HepG2 (cell line): ENCODE results near the gene DUOXA1. TPM values are rescaled to one million over a fixed set of nuclear protein-coding genes. Genes with fewer than 3 reads are reported as not detected.

Experiments
- ATAC-seq: fragments of 200-7000 bp; cut with Tn5 transposase; 3 replicates; pipeline ENCODE4 v1.9.1; 2020; ENCODE audit warnings: mild to moderate bottlenecking, moderate library complexity
- BruUV-seq: library from RNA; stranded (reverse); fragments of 400-500 nt; replicated peaks from 2 replicates; lab custom pipeline; 2021; lab: Mats Ljungman, UMichigan
- CTCF ChIA-PET: fragments of 300-600 bp; formaldehyde crosslinking; extraction: SDS; loops from one replicate; lab custom pipeline; 2021; ENCODE audit warnings: low total read pairs, inconsistent platforms, low intra/inter-chr PET ratio; lab: Yijun Ruan, JAX
- POLR2A ChIA-PET: fragments of 350-600 bp; sonication (Branson Sonifier 250); formaldehyde crosslinking; loops from one replicate; lab custom pipeline; 2020; ENCODE audit warnings: antibody characterized with exemption, inconsistent platforms; lab: Yijun Ruan, JAX
- DNase-seq: peaks from one replicate; pipeline ENCODE4 v3.0.0-alpha.2; 2015; ENCODE audit warnings: low spot score
- FAIRE-seq: peaks from 3 replicates; lab custom pipeline; 2011; peaks lifted over from hg19 to GRCh38; lab: Jason Lieb, UNC
- H2AFZ ChIP-seq: one replicate; pipeline ENCODE4 v1.6.1; 2011; ENCODE audit warnings: low read length, inconsistent platforms
- H3K27ac ChIP-seq: fragments of 300-600 bp; 3 replicates; pipeline ENCODE4 v1.8.0; 2011; ENCODE audit warnings: mixed run types, mild to moderate bottlenecking, mixed read lengths, low read length, inconsistent platforms; ENCODE audit not compliant: insufficient read depth; ENCODE audit errors: extremely low read length
- H3K27me3 ChIP-seq, 2 experiments: fragments of 200-600 bp in 1 of 2; 2 replicates in 1 of 2; 3 replicates in 1 of 2; pipeline versions ENCODE4 v1.6.0 to v1.8.0; 2011; ENCODE audit warnings: low read length in 2 of 2, mild to moderate bottlenecking in 2 of 2, moderate library complexity in 2 of 2, inconsistent platforms in 1 of 2; ENCODE audit not compliant: insufficient read depth in 2 of 2, control insufficient read depth in 1 of 2
- H3K36me3 ChIP-seq, 2 experiments: fragments of 200-600 bp in 1 of 2; replicated peaks in 1 of 2; 2 replicates in 1 of 2; 3 replicates in 1 of 2; pipeline versions ENCODE4 v1.5.1 to v1.8.0; 2011; ENCODE audit warnings: low read length in 2 of 2, inconsistent platforms in 1 of 2; ENCODE audit not compliant: insufficient read depth in 2 of 2, control insufficient read depth in 1 of 2
- H3K4me1 ChIP-seq: 2 replicates; pipeline ENCODE4 v1.5.1; 2012; ENCODE audit warnings: low read length, inconsistent platforms; ENCODE audit not compliant: insufficient read depth
- H3K4me2 ChIP-seq: 2 replicates; pipeline ENCODE4 v1.6.0; 2011; ENCODE audit warnings: low read depth, low read length, inconsistent platforms
- H3K4me3 ChIP-seq, 3 experiments: fragments of 200-600 bp in 1 of 3; sonication (generic), shearing (Covaris generic) in 1 of 3; replicated peaks in 1 of 3; 2 replicates each; pipeline ENCODE4 v1.5.1; 2011 to 2016; ENCODE audit warnings: low read length in 3 of 3, inconsistent platforms in 2 of 3, low read depth in 2 of 3, mild to moderate bottlenecking in 2 of 3, control low read depth in 1 of 3, mixed read lengths in 1 of 3; ENCODE audit not compliant: insufficient read depth in 1 of 3
- H3K79me2 ChIP-seq: one replicate; pipeline ENCODE4 v1.6.1; 2011; ENCODE audit warnings: low read length, inconsistent platforms; ENCODE audit not compliant: insufficient read depth
- H3K9ac ChIP-seq: 2 replicates; pipeline ENCODE4 v1.6.0; 2011; ENCODE audit warnings: mild to moderate bottlenecking, low read depth, low read length, inconsistent platforms; ENCODE audit not compliant: insufficient read depth
- H3K9me3 ChIP-seq: 2 replicates; pipeline ENCODE4 v1.5.1; 2012; ENCODE audit warnings: mild to moderate bottlenecking, low read length
- H4K20me1 ChIP-seq: 2 replicates; pipeline ENCODE4 v1.6.0; 2011; ENCODE audit warnings: inconsistent platforms, mild to moderate bottlenecking, low read length, moderate library complexity; ENCODE audit not compliant: insufficient read depth
- ARID3A ChIP-seq: IDR thresholded peaks from 2 replicates; pipeline ENCODE4 v1.6.1; 2012; ENCODE audit warnings: low read depth, low read length, improper control_type of control experiment
- KLF16 ChIP-seq, 2 experiments: sonication (generic) in 1 of 2; formaldehyde crosslinking in 1 of 2; IDR thresholded peaks; 2 replicates each; pipeline versions ENCODE4 v1.6.1 to v1.8.0; 2016 to 2023; ENCODE audit warnings: missing genetic modification reagents in 2 of 2, missing compliant biosample characterization in 1 of 2
- PAWR ChIP-seq: sonication (generic); formaldehyde crosslinking; IDR thresholded peaks from 2 replicates; pipeline ENCODE4 v1.4.0; 2020; ENCODE audit warnings: missing genetic modification reagents, mild to moderate bottlenecking, borderline replicate concordance
- RAD21 ChIP-seq: fragments of 450-650 bp; formaldehyde crosslinking; IDR thresholded peaks from 2 replicates; pipeline ENCODE4 v1.5.0; 2020; ENCODE audit warnings: mild to moderate bottlenecking
- SMAD3 ChIP-seq: sonication (generic); formaldehyde crosslinking; IDR thresholded peaks from 2 replicates; pipeline ENCODE4 v1.4.0; 2020; ENCODE audit warnings: missing genetic modification reagents
- SMC3 ChIP-seq: IDR thresholded peaks from 2 replicates; pipeline ENCODE4 v1.6.1; 2011; ENCODE audit warnings: low read length, improper control_type of control experiment
- SOX6 ChIP-seq, 2 experiments: fragments of 450-650 bp in 1 of 2; sonication (generic) in 1 of 2; formaldehyde crosslinking in 1 of 2; IDR thresholded peaks; 2 replicates each; pipeline versions ENCODE4 v1.4.0 to v1.6.1; 2017 to 2020; ENCODE audit warnings: antibody characterized with exemption in 1 of 2, mild to moderate bottlenecking in 1 of 2, missing genetic modification reagents in 1 of 2
- STAG1 ChIP-seq: sonication (generic); formaldehyde crosslinking; IDR thresholded peaks from 2 replicates; pipeline ENCODE4 v1.4.0; 2020; ENCODE audit warnings: missing genetic modification reagents
- ZNF101 ChIP-seq: sonication (generic); formaldehyde crosslinking; IDR thresholded peaks from 2 replicates; pipeline ENCODE4 v1.4.0; 2020; ENCODE audit warnings: mild to moderate bottlenecking, low read depth, missing genetic modification reagents, borderline replicate concordance
- ZNF768 ChIP-seq: sonication (generic); formaldehyde crosslinking; IDR thresholded peaks from 2 replicates; pipeline ENCODE4 v1.4.0; 2020; ENCODE audit warnings: missing genetic modification reagents
- ZNF782 ChIP-seq: sonication (generic); formaldehyde crosslinking; IDR thresholded peaks from 2 replicates; pipeline ENCODE4 v1.4.0; 2020; ENCODE audit warnings: missing genetic modification reagents, mild to moderate bottlenecking, borderline replicate concordance
- WGBS: methylation state at CpG from one replicate; pipeline ENCODE4 v1.1.6; 2017; ENCODE audit warnings: low lambda C conversion rate; 5-methylcytosine and 5-hydroxymethylcytosine counted together
- in situ Hi-C: cut with HindIII; loops from 2 replicates; pipeline ENCODE4 v1.10.0; 2017; ENCODE audit warnings: low pct_unique_long_range_greater_than_20kb; ENCODE audit not compliant: extremely low pct_ligation_motif_present
- intact Hi-C: fragments of 100-400 bp; cut with micrococcal nuclease; formaldehyde crosslinking; loops from one replicate; pipeline ENCODE4 v1.10.0; 2022; ENCODE audit not compliant: unreplicated experiment
- polyA plus RNA-seq, 8 experiments: library from polyadenylated mRNA; depleted of rRNA in 3 of 8; stranded (reverse) in 7 of 8; unstranded in 1 of 8; fragments of >200 nt; fragmentation: Illumina TruSeq in 4 of 8; extraction: Trizol in 4 of 8; gene quantifications; 2 replicates each; pipeline versions ENCODE4 v1.2.1 to v1.2.3, GENCODE V29; 2011 to 2016; ENCODE audit warnings: low read depth in 4 of 8, missing spikeins in 1 of 8, mixed read lengths in 1 of 8; ENCODE audit not compliant: insufficient read depth in 1 of 8
- total RNA-seq, 5 experiments: library from RNA; depleted of rRNA; stranded (reverse); fragments of >200 nt; fragmentation: Illumina TruSeq; extraction: Trizol; gene quantifications; 2 replicates each; pipeline ENCODE4 v1.2.3, GENCODE V29; 2016; ENCODE audit warnings: low read depth in 1 of 5
- TF ChIP-seq, protein P1 (sequence below): sonication (generic); formaldehyde crosslinking; IDR thresholded peaks from 2 replicates; pipeline ENCODE4 v1.4.0; 2020; ENCODE audit warnings: missing genetic modification reagents, borderline replicate concordance
- TF ChIP-seq, protein P2 (sequence below): sonication (generic); formaldehyde crosslinking; IDR thresholded peaks from 2 replicates; pipeline ENCODE4 v1.5.0; 2020; ENCODE audit warnings: mild to moderate bottlenecking, missing genetic modification reagents, moderate library complexity
- TF ChIP-seq, protein P3 (sequence below): sonication (generic); formaldehyde crosslinking; IDR thresholded peaks from 2 replicates; pipeline ENCODE4 v1.8.0; 2022; ENCODE audit warnings: missing genetic modification reagents, mild to moderate bottlenecking, borderline replicate concordance

Gene DUOXA1
- total and polyA plus RNA-seq, 2 of the 13 experiments (the other 11 are each of a cell fraction or from before 2014, with no cell fraction given), result not detected

DNA sequence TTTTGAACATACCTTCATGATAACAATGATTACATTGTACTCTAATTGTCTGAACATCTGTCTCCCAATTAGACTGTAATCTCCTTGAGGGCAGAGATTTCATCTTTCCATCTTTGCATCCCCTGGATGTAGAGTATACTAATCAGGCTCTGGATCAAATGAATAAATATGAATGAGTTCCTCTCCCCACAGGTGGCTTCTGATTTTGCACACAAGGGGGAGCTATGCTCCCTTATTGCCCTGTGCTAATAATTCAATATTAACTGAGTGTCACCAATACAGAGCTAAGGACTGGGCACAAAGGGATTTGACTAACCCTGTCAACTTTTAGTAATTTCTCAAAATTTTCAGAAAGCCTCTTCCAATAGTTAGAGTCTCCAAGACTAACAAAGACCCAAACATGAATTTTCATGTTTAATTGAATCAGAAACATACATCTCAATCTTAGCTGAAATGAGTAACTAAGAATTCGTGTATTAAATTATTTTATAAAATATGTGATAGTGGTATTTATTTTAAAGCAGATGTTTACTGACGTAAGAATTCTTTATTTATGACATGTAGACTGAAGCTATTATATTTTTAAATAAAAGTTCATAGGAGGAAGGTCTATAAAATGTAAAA lies 3.0 kb downstream of the DUOXA1 start:
- H3K27ac ChIP-seq, result no peak overlapping the region
- no peaks in the 10 kb centered on the region for H3K79me2 ChIP-seq
- H2AFZ ChIP-seq, result no peak overlapping the region
- H4K20me1 ChIP-seq, result no peaks in the 10 kb centered on the region
- BruUV-seq, result no TSS peak
- H3K4me2 ChIP-seq, result no peak overlapping the region
- CTCF ChIA-PET, result interaction anchor here (0.6 to 1.7 kb wide), 3 partner anchors 8 to 10 kb away, joined by 3 to 7 read pairs (median 3); no protein-coding TSS in a partner anchor
- no peak overlapping the region for H3K4me3 ChIP-seq
- peaks cover 14% of the 10 kb centered on the region for H3K4me1 ChIP-seq
- FAIRE-seq, result no peak
- intact Hi-C loops (no loop called here), in situ Hi-C loops (loop anchor here (10.0 kb wide), 2 partner anchors 62 to 162 kb away; no protein-coding TSS in a partner anchor)
- ATAC-seq, result peak; percentile 54
- no peak overlapping the region for H3K9ac ChIP-seq
- peak; percentile 25 for DNase-seq
- peaks cover 0 to 3% of the 10 kb centered on the region in 2 experiments; a peak in 2 of 5 replicates for H3K27me3 ChIP-seq
- no peaks in the 10 kb centered on the region for H3K9me3 ChIP-seq
- POLR2A ChIA-PET, result no interaction called here
- no peaks in the 10 kb centered on the region for H3K36me3 ChIP-seq
- 4% methylated on average over 2 of the region's 2 CpGs for WGBS
- TF ChIP-seq, protein P1, sequence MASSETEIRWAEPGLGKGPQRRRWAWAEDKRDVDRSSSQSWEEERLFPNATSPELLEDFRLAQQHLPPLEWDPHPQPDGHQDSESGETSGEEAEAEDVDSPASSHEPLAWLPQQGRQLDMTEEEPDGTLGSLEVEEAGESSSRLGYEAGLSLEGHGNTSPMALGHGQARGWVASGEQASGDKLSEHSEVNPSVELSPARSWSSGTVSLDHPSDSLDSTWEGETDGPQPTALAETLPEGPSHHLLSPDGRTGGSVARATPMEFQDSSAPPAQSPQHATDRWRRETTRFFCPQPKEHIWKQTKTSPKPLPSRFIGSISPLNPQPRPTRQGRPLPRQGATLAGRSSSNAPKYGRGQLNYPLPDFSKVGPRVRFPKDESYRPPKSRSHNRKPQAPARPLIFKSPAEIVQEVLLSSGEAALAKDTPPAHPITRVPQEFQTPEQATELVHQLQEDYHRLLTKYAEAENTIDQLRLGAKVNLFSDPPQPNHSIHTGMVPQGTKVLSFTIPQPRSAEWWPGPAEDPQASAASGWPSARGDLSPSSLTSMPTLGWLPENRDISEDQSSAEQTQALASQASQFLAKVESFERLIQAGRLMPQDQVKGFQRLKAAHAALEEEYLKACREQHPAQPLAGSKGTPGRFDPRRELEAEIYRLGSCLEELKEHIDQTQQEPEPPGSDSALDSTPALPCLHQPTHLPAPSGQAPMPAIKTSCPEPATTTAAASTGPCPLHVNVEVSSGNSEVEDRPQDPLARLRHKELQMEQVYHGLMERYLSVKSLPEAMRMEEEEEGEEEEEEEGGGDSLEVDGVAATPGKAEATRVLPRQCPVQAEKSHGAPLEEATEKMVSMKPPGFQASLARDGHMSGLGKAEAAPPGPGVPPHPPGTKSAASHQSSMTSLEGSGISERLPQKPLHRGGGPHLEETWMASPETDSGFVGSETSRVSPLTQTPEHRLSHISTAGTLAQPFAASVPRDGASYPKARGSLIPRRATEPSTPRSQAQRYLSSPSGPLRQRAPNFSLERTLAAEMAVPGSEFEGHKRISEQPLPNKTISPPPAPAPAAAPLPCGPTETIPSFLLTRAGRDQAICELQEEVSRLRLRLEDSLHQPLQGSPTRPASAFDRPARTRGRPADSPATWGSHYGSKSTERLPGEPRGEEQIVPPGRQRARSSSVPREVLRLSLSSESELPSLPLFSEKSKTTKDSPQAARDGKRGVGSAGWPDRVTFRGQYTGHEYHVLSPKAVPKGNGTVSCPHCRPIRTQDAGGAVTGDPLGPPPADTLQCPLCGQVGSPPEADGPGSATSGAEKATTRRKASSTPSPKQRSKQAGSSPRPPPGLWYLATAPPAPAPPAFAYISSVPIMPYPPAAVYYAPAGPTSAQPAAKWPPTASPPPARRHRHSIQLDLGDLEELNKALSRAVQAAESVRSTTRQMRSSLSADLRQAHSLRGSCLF, result no peak
- TF ChIP-seq KLF16 (CRISPR knock-in tag; IDR thresholded peaks at IDR 0.05) (no peak), ZNF782 (CRISPR knock-in tag) (no peak), PAWR (CRISPR knock-in tag) (no peak), SOX6 (IDR thresholded peaks at IDR 0.05) (no peak), SOX6 (CRISPR knock-in tag; IDR thresholded peaks at IDR 0.05) (no peak), ARID3A (peak; percentile 85), SMAD3 (CRISPR knock-in tag) (no peak), ZNF101 (CRISPR knock-in tag) (no peak), ZNF768 (CRISPR knock-in tag) (no peak), STAG1 (peak; percentile 47), RAD21 (CRISPR knock-in tag) (0 out of 2 replicates have a peak, but pooled peaks have one; percentile 23), SMC3 (peak; percentile 34; the same call in 1 of the 2 replicates)
- TF ChIP-seq, protein P2, sequence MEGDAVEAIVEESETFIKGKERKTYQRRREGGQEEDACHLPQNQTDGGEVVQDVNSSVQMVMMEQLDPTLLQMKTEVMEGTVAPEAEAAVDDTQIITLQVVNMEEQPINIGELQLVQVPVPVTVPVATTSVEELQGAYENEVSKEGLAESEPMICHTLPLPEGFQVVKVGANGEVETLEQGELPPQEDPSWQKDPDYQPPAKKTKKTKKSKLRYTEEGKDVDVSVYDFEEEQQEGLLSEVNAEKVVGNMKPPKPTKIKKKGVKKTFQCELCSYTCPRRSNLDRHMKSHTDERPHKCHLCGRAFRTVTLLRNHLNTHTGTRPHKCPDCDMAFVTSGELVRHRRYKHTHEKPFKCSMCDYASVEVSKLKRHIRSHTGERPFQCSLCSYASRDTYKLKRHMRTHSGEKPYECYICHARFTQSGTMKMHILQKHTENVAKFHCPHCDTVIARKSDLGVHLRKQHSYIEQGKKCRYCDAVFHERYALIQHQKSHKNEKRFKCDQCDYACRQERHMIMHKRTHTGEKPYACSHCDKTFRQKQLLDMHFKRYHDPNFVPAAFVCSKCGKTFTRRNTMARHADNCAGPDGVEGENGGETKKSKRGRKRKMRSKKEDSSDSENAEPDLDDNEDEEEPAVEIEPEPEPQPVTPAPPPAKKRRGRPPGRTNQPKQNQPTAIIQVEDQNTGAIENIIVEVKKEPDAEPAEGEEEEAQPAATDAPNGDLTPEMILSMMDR (CRISPR knock-in tag), result peak; percentile 55
- TF ChIP-seq, protein P3, sequence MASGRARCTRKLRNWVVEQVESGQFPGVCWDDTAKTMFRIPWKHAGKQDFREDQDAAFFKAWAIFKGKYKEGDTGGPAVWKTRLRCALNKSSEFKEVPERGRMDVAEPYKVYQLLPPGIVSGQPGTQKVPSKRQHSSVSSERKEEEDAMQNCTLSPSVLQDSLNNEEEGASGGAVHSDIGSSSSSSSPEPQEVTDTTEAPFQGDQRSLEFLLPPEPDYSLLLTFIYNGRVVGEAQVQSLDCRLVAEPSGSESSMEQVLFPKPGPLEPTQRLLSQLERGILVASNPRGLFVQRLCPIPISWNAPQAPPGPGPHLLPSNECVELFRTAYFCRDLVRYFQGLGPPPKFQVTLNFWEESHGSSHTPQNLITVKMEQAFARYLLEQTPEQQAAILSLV (CRISPR knock-in tag), result no peak
